GM19395 (cell line): ENCODE data around the gene ANAPC1.
"Not testable (repeated sequence)": the region's sequence is repeated elsewhere in the genome, so short reads cannot be mapped to it uniquely, and the experiment has no call there.

ENCODE experiments used
- ATAC-seq: cut with Tn5 transposase; IDR thresholded peaks from one replicate; pipeline ENCODE4 v1.9.1; 2021; ENCODE audit warnings: mild to moderate bottlenecking, moderate library complexity; ENCODE audit not compliant: unreplicated experiment

ANAPC1 gene

GRCh38 chr2:111883661-111884591 lies at the start of gene ANAPC1:
Gene ANAPC1, minus strand, starts transcription at chr2:111884193. Its CDS starts 3,368 bp downstream, at chr2:111880825.
- peak; percentile 85 for ATAC-seq

GRCh38 chr2:111932841-111933291 lies 48.9 kb upstream of the ANAPC1 start:
- ATAC-seq, result no peak

- no peak for ATAC-seq
Observed at GRCh38 chr2:111930875-111931274, 46.9 kb upstream of the ANAPC1 start.

GRCh38 chr2:111930409-111930808 lies 46.4 kb upstream of the ANAPC1 start:
- no peak for ATAC-seq

- ATAC-seq, result no peak
Observed at GRCh38 chr2:111927723-111928122, 43.7 kb upstream of the ANAPC1 start.

- ATAC-seq, result no peak
Observed at GRCh38 chr2:111924617-111925107, 40.7 kb upstream of the ANAPC1 start.

GRCh38 chr2:111923276-111923804 lies 39.3 kb upstream of the ANAPC1 start:
- no peak for ATAC-seq

- ATAC-seq, result no peak
Observed at GRCh38 chr2:111919794-111920608, 36.0 kb upstream of the ANAPC1 start.

- no peak for ATAC-seq
Observed at GRCh38 chr2:111919365-111919764, 35.4 kb upstream of the ANAPC1 start.

GRCh38 chr2:111918383-111918806 lies 34.4 kb upstream of the ANAPC1 start:
- no peak for ATAC-seq

- no peak for ATAC-seq
Observed at GRCh38 chr2:111917106-111917505, 33.1 kb upstream of the ANAPC1 start.

GRCh38 chr2:111912547-111912946 lies 28.6 kb upstream of the ANAPC1 start:
- ATAC-seq, result no peak

- ATAC-seq, result not testable (repeated sequence)
Observed at GRCh38 chr2:111911295-111911977, 27.4 kb upstream of the ANAPC1 start.

GRCh38 chr2:111910609-111911277 lies 26.8 kb upstream of the ANAPC1 start:
- no peak for ATAC-seq

GRCh38 chr2:111909997-111910396 lies 26.0 kb upstream of the ANAPC1 start:
- ATAC-seq, result not testable (repeated sequence)

GRCh38 chr2:111909079-111909478 lies 25.1 kb upstream of the ANAPC1 start:
- no peak for ATAC-seq

- no peak for ATAC-seq
Observed at GRCh38 chr2:111908578-111908977, 24.6 kb upstream of the ANAPC1 start.

GRCh38 chr2:111905990-111906735 lies 22.2 kb upstream of the ANAPC1 start:
- peak; percentile 83 for ATAC-seq

GRCh38 chr2:111905475-111905869 lies 21.5 kb upstream of the ANAPC1 start:
- ATAC-seq, result not testable (repeated sequence)
